Muscle layer of colon (tissue), 2 donors: ENCODE results near the gene HDGFL3.

Source experiments
- H3K27ac ChIP-seq: one replicate; pipeline ENCODE4 v1.7.0; 2013; ENCODE audit warnings: low read depth, mild to moderate bottlenecking, low read length, moderate library complexity
- H3K27me3 ChIP-seq, 2 donors: one replicate each; pipeline ENCODE4 v1.7.0; 2013; ENCODE audit warnings: low read length in 2 of 2, mild to moderate bottlenecking in 2 of 2; ENCODE audit not compliant: insufficient read depth in 2 of 2, control insufficient read depth in 1 of 2
- H3K36me3 ChIP-seq: one replicate; pipeline ENCODE4 v1.7.0; 2013; ENCODE audit warnings: mild to moderate bottlenecking, low read length; ENCODE audit not compliant: insufficient read depth
- H3K4me1 ChIP-seq: one replicate; pipeline ENCODE4 v1.7.0; 2013; ENCODE audit warnings: mild to moderate bottlenecking, low read length; ENCODE audit not compliant: insufficient read depth
- H3K4me3 ChIP-seq, 2 donors: one replicate each; pipeline ENCODE4 v1.7.0; 2013; ENCODE audit warnings: low read length in 2 of 2, low read depth in 1 of 2, mild to moderate bottlenecking in 1 of 2, moderate library complexity in 1 of 2
- H3K9ac ChIP-seq: one replicate; pipeline ENCODE4 v1.7.0; 2013; ENCODE audit warnings: low read length
- H3K9me3 ChIP-seq: one replicate; pipeline ENCODE4 v1.7.0; 2013; ENCODE audit warnings: mild to moderate bottlenecking, low read length
- donor health status: abdominal sarcoma.
- donor health status: Adenocarcinoma of cecum.

The HDGFL3 gene

GRCh38 chr15:83119968-83120581 is 87.5 kb downstream of the HDGFL3 start:
- no peaks in the 10 kb centered on the region for H3K9me3 ChIP-seq
- H3K4me3 ChIP-seq = no peak overlapping the region
- H3K4me1 ChIP-seq = no peaks in the 10 kb centered on the region
- no peak overlapping the region for H3K9ac ChIP-seq
- H3K27ac ChIP-seq = no peak overlapping the region
- H3K27me3 ChIP-seq = no peaks in the 10 kb centered on the region
- H3K36me3 ChIP-seq = no peaks in the 10 kb centered on the region

GRCh38 chr15:83118968-83119367 is 88.7 kb downstream of the HDGFL3 start:
- Histone ChIP-seq H3K4me3 (no peak overlapping the region), H3K27me3 (no peaks in the 10 kb centered on the region), H3K9me3 (no peaks in the 10 kb centered on the region), H3K27ac (no peak overlapping the region), H3K36me3 (no peaks in the 10 kb centered on the region), H3K9ac (no peak overlapping the region), H3K4me1 (no peaks in the 10 kb centered on the region)

DNA sequence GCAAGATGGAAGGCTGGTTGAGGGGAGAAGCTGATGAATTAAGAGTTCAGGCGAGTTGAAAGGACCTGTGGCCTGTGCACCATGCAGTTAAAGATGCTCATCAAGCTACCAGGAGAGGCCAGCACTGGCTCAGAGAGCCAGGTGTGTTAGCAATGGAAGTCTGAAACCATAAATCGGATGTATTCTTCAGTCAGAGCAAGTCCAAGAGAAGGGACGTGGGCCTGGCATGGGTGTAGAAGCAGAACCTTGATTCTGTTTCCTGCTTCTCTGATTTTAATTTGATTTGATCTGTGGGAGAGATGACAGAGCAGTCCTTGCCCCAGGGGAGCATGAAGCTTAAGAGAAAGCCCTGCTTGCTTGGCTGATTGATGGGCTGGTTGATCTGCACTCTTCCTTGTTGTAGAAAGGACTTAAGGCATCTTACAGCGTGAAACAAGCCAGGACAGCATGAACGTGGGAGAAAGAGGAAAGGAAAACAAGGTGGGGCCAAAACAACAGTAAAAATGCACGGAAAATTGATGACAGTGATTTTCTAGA is 89.3 kb downstream of the HDGFL3 start:
- no peak overlapping the region for H3K9ac ChIP-seq
- no peaks in the 10 kb centered on the region for H3K4me1 ChIP-seq
- no peaks in the 10 kb centered on the region for H3K36me3 ChIP-seq
- no peak overlapping the region for H3K4me3 ChIP-seq
- H3K9me3 ChIP-seq = no peaks in the 10 kb centered on the region
- no peak overlapping the region for H3K27ac ChIP-seq
- no peaks in the 10 kb centered on the region for H3K27me3 ChIP-seq

DNA sequence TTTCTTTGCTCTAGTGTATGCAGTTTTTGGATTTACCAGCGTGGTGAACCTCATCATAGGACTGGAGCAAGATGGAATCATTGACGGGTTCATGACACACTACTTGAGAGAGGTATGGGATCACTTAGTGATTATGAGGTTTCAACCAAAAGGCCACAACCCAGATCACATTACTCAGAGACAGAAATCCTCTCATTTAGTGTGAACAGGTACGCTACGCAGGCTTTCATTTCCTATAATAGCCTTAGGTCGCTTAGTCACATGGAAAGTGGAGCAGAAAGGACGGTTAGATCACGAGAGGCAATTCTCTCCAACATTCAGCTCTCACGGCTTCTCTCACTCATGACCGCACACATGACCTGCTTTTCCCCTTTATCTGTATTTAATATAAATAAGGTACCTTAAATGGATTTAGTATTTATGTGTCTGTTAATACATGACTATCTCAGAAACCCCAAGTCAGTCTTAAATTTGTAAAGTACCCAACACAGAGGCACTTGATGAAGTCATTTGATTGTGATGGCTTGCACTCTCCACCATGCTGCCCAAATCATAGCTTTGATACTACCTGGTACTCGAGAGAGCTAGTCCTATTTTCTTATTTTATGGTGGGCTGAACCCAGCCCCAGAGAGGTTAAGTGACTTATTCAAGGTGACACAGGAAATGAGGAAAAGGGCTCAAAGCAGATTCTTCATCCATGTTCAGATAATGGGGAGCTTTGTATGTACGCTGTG is 91.6 kb downstream of the HDGFL3 start:
- Histone ChIP-seq H3K27ac (no peak overlapping the region), H3K27me3 (no peaks in the 10 kb centered on the region), H3K9ac (no peak overlapping the region)

DNA sequence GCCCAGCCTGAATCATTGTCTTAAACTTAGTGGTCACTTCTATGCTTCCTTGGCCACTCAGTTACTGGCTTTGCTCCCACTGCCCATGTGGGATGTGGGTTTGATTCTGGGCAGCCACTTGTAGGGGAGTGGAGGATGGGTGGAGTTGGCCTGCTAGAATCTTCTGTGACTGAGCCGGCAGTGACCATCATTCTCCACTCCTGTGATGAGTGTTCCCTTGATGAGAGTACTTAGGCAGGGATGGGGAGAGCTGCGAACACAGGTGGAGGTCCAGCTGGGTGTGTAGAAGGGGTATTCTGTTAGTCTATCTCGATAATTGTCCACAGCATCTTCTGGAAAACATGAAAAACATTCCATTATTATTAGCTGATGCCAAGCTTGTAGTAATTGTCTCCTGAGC is 92.2 kb downstream of the HDGFL3 start:
- Histone ChIP-seq H3K27me3 (no peaks in the 10 kb centered on the region), H3K4me3 (no peak overlapping the region), H3K9me3 (no peaks in the 10 kb centered on the region), H3K9ac (no peak overlapping the region), H3K27ac (no peak overlapping the region), H3K36me3 (no peaks in the 10 kb centered on the region), H3K4me1 (no peaks in the 10 kb centered on the region)

More for the DNA sequence above, 91.6 kb downstream of the HDGFL3 start:
- no peaks in the 10 kb centered on the region for H3K36me3 ChIP-seq
- H3K4me3 ChIP-seq = no peak overlapping the region
- H3K4me1 ChIP-seq = no peaks in the 10 kb centered on the region
- no peaks in the 10 kb centered on the region for H3K9me3 ChIP-seq

GRCh38 chr15:83114856-83115255 is 92.8 kb downstream of the HDGFL3 start:
- H3K4me1 ChIP-seq = no peaks in the 10 kb centered on the region
- no peak overlapping the region for H3K4me3 ChIP-seq
- H3K9ac ChIP-seq = no peak overlapping the region
- H3K9me3 ChIP-seq = no peaks in the 10 kb centered on the region
- H3K27me3 ChIP-seq = peaks cover 0 to 3% of the 10 kb centered on the region in 2 donors
- H3K36me3 ChIP-seq = no peaks in the 10 kb centered on the region
- H3K27ac ChIP-seq = no peak overlapping the region

DNA sequence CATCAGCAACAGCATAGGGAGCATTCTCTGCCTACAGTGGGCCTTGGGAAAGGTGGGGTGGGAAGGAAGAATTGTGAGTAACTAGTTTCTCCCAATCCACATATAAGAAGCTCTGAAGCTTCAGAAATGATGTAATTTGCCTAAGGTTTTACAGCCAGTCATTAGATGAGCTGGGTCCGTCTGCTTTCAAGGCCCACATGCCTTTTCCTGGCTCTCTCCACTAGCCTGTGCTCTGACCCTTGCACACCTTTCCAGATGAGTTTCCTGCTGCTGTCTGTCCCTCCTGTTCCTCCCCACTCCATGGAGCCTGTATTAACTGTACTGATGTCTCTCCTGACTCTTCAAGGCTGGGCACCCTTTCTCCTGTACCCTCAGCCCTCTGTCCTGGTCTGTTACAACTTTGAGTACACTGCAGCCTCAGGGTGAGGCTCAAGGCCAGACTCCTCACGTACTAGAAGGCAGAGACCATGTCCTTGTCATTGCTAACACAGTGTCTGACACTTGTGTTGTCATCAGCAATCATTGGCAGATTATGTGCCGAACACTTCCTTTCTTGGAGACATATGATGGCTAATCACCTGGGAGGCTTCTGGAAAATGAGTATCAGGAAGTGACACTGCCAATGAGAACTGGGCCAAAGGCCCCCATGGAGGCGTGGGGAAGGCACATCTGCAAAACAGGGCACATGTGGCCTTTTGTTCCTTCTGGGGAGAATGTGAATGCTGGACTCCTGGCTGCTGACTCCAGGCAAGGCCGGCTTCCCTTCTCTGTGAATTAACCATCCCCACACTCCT is 93.5 kb downstream of the HDGFL3 start:
- peaks cover 0 to 8% of the 10 kb centered on the region in 2 donors for H3K27me3 ChIP-seq
- H3K9ac ChIP-seq = no peak overlapping the region
- no peak overlapping the region for H3K27ac ChIP-seq
- H3K4me3 ChIP-seq = no peak overlapping the region
- H3K4me1 ChIP-seq = no peaks in the 10 kb centered on the region
- no peaks in the 10 kb centered on the region for H3K36me3 ChIP-seq
- H3K9me3 ChIP-seq = no peaks in the 10 kb centered on the region

- no peaks in the 10 kb centered on the region for H3K36me3 ChIP-seq
- no peak overlapping the region for H3K4me3 ChIP-seq
- peaks cover 7 to 18% of the 10 kb centered on the region in 2 donors for H3K27me3 ChIP-seq
- no peak overlapping the region for H3K27ac ChIP-seq
- H3K4me1 ChIP-seq = no peaks in the 10 kb centered on the region
- H3K9me3 ChIP-seq = no peaks in the 10 kb centered on the region
- no peak overlapping the region for H3K9ac ChIP-seq
These were observed 94.7 kb downstream of the HDGFL3 start for GRCh38 chr15:83112956-83113299.

DNA sequence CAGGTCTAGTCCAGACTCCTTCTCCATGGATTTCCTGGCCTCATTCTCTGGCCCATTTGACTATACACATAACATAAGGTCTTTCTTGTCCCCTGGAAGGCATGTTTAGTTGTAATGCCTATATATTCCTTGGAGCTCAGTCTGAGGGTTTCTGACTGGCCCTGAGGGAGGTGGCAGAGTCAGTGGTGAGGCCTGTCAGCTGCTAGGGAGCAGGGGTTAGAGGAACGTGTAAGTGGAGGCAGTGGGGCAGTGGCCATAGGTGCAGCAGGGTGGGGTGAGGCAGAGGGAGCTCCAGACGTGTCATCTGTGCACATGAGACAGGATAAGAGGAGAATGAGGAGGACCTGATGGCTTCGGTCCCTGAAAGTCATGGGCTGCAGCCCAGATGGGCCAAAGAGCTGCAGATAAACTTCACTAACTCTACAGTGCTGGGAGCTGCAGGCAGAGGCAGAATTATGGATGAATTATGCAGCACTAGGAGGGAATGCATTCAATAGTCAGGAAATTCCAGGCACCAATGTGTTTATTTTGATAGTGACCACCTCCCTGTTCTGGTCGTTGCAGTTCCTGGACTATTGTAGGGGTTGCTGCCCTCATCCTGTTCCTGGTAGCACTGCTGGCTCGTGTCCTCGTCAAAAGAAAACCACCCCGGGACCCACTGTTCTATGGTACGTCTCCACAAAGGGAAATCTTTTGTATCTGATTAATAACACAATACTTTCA is 95.2 kb downstream of the HDGFL3 start:
- H3K36me3 ChIP-seq = no peaks in the 10 kb centered on the region
- no peak overlapping the region for H3K27ac ChIP-seq
- no peak overlapping the region for H3K4me3 ChIP-seq
- no peaks in the 10 kb centered on the region for H3K4me1 ChIP-seq
- H3K27me3 ChIP-seq = peaks cover 7 to 24% of the 10 kb centered on the region in 2 donors
- H3K9me3 ChIP-seq = no peaks in the 10 kb centered on the region
- H3K9ac ChIP-seq = no peak overlapping the region

- H3K27me3 ChIP-seq = peaks cover 13 to 32% of the 10 kb centered on the region in 2 donors
- no peak overlapping the region for H3K27ac ChIP-seq
- no peak overlapping the region for H3K4me3 ChIP-seq
- no peaks in the 10 kb centered on the region for H3K36me3 ChIP-seq
- H3K9me3 ChIP-seq = no peaks in the 10 kb centered on the region
- H3K9ac ChIP-seq = no peak overlapping the region
- H3K4me1 ChIP-seq = no peaks in the 10 kb centered on the region
These were observed 96.5 kb downstream of the HDGFL3 start for GRCh38 chr15:83111149-83111548.

DNA sequence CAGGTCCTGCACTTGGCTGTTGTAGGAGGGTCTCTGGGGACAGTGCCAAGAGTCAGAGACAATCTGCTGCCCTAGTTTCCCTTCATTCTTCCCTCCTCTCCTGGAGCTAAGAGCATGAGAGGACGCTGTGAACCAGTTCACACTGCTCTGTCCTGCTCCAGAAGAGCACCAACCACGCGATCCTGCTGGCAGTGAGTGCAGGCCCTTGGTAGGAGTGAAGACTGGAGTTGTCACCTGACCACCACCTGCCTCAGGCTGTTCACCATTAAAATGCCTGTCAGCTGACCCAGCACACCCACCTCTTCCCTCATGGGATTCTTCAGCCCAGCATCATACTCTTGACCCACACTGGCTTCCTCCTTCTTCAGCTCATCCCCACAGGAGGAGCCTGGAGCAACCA is 97.2 kb downstream of the HDGFL3 start:
- H3K27ac ChIP-seq = no peak overlapping the region
- no peaks in the 10 kb centered on the region for H3K36me3 ChIP-seq
- no peaks in the 10 kb centered on the region for H3K9me3 ChIP-seq
- no peak overlapping the region for H3K9ac ChIP-seq
- H3K4me1 ChIP-seq = no peaks in the 10 kb centered on the region
- H3K27me3 ChIP-seq = peaks cover 13 to 32% of the 10 kb centered on the region in 2 donors
- no peak overlapping the region for H3K4me3 ChIP-seq
